GM12878 (cell line): Measurements from ENCODE around the gene DNAH3.

ENCODE experiments used
- EP300 ChIP-seq, 2 experiments: fragments of 150-350 bp in 1 of 2; IDR thresholded peaks; 2 replicates each; pipeline ENCODE4 v1.6.1; 2011 to 2012; ENCODE audit warnings: low read depth in 2 of 2, low read length in 2 of 2, borderline replicate concordance in 1 of 2, improper control_type of control experiment in 1 of 2, inconsistent platforms in 1 of 2; ENCODE audit not compliant: control insufficient read depth in 1 of 2
- HCFC1 ChIP-seq: fragments of 150-350 bp; IDR thresholded peaks from 2 replicates; pipeline ENCODE4 v1.6.1; 2014; ENCODE audit warnings: low read length
- MAX ChIP-seq: IDR thresholded peaks from 2 replicates; pipeline ENCODE4 v1.6.1; 2012; ENCODE audit warnings: low read depth, low read length, improper control_type of control experiment
- NFYB ChIP-seq: IDR thresholded peaks from 2 replicates; pipeline ENCODE4 v1.6.1; 2011; ENCODE audit warnings: low read depth, mild to moderate bottlenecking, low read length, improper control_type of control experiment, moderate library complexity; ENCODE audit not compliant: insufficient read depth
- POLR2A ChIP-seq: IDR thresholded peaks from 2 replicates; pipeline ENCODE4 v1.6.1; 2011; ENCODE audit warnings: low read depth, mild to moderate bottlenecking, low read length
- TARDBP ChIP-seq: IDR thresholded peaks from 2 replicates; pipeline ENCODE4 v1.6.1; 2016; ENCODE audit warnings: borderline replicate concordance
- ZNF274 ChIP-seq: IDR thresholded peaks from one replicate; pipeline ENCODE4 v1.8.0; 2011; ENCODE audit not compliant: insufficient read length, insufficient read depth

DNA sequence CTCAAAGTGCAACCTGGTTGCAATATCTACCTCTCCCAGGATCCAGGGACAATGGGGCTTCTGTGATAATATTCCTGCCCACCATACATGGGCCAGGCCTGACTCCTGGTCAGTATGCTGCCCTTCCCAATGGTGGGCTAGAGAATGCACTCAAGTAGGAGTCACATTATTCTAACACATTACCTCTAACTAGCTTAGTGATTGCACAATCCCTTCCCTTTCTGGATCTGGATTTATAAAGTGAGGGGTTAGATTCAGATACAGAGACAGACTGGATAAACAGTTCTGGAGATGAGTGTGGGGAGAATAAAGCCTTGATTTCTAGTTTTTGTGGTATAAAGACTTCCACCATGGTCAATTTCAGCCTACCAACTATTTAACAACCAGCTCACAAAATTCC is 217.1 kb downstream of the DNAH3 start:
- TF ChIP-seq HCFC1 (no peak), EP300 (IDR thresholded peaks at IDR 0.05; ENCODE audit: borderline replicate concordance in 1 of 2, control insufficient read depth in 1 of 2, low read depth in 2 of 2, low read length in 2 of 2) (no peak), MAX (no peak), ZNF274 (no peak), NFYB (no peak), POLR2A (no peak), TARDBP (no peak)
